ENCODE measurements around the gene BICRA. TPM values are rescaled to one million over a fixed set of nuclear protein-coding genes. Genes with fewer than 3 reads are reported as not detected.

The BICRA gene
- polyA plus RNA-seq, 1 of the 3 experiments (the other 2 are of a cell fraction) = 1.4 TPM

DNA sequence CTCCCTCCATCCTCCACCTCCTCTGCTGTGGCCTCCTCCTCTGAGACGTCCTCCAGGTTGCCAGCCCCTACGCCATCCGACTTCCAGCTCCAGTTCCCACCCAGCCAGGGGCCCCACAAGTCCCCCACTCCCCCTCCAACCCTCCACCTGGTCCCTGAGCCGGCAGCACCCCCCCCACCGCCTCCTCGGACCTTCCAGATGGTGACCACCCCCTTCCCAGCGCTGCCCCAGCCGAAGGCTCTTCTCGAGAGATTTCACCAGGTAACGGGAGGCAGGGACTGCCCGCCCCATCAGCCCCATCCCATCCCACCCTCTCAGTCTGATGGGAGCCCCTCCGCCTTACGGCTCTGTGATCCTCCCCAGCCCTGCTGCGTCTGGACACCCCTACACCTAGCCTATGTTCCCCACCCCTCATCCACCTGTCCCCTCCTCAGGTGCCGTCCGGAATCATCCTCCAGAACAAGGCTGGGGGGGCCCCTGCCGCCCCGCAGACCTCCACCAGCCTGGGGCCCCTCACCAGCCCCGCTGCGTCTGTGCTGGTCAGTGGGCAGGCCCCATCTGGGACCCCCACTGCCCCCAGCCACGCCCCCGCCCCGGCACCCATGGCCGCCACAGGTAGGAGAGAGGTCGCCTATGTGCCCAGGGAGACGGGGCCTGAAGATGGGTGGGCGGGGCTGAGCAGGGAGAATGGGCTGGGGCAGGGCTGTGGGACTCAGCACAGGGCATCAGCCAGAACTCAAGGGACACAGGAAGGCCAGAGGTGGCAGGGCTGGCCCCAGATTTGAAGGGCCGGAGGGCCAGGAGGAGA is 85.7 kb downstream of the BICRA start:
- Histone ChIP-seq H2AFZ (ENCODE audit: low read depth) (no peak overlapping the region), H3K79me2 (ENCODE audit: insufficient read depth) (peaks cover 3% of the 10 kb centered on the region; the same call in 1 of the 2 replicates), H3K4me2 (no peak overlapping the region), H3F3A (replicated peaks; ENCODE audit: insufficient read depth) (no peaks in the 10 kb centered on the region), H3K36me3 (replicated peaks in 1 of 2; ENCODE audit: control insufficient read depth in 1 of 2, insufficient read depth in 2 of 2, low read length in 1 of 2) (peaks cover 9 to 11% of the 10 kb centered on the region in 2 experiments), H3K9ac (no peak overlapping the region), H3K9me3 (no peaks in the 10 kb centered on the region), H3K4me3 (ENCODE audit: low read depth in 2 of 2, low read length in 1 of 2) (no peak overlapping the region), H3K27me3 (ENCODE audit: insufficient read depth) (no peaks in the 10 kb centered on the region), H3K4me1 (ENCODE audit: control insufficient read depth in 1 of 2, insufficient read depth in 2 of 2, low read depth in 1 of 2, low read length in 1 of 2) (no peaks in the 10 kb centered on the region; a peak in 1 of 4 replicates), H3K9me2 (no peaks in the 10 kb centered on the region), H3K27ac (ENCODE audit: low read depth in 2 of 2, low read length in 1 of 2) (no peak overlapping the region), H4K20me1 (ENCODE audit: insufficient read depth) (0 out of 2 replicates have a peak, but pooled peaks cover 9% of the 10 kb centered on the region)
- POLR2A ChIA-PET = no interaction called here
- WGBS (ENCODE audit: low lambda C conversion rate) = 91% methylated on average over 28 of the region's 28 CpGs
- DNase-seq = peak; percentile 26
- TF ChIP-seq ELF1 (IDR thresholded peaks at IDR 0.05) = no peak
- no peak for TF ChIP-seq RAD21 (IDR thresholded peaks at IDR 0.05; ENCODE audit: low read length)
- TF ChIP-seq GABPA (IDR thresholded peaks at IDR 0.05; ENCODE audit: low read depth) = no peak
- TF ChIP-seq NFIC (IDR thresholded peaks at IDR 0.05; ENCODE audit: borderline replicate concordance) = no peak
- no peak for TF ChIP-seq MXI1 (IDR thresholded peaks at IDR 0.05; ENCODE audit: low read depth, low read length)
- TF ChIP-seq, protein P1, sequence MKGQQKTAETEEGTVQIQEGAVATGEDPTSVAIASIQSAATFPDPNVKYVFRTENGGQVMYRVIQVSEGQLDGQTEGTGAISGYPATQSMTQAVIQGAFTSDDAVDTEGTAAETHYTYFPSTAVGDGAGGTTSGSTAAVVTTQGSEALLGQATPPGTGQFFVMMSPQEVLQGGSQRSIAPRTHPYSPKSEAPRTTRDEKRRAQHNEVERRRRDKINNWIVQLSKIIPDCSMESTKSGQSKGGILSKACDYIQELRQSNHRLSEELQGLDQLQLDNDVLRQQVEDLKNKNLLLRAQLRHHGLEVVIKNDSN (IDR thresholded peaks at IDR 0.05; ENCODE audit: borderline replicate concordance, low read depth) = no peak
- no peak for TF ChIP-seq POLR2AphosphoS5 (IDR thresholded peaks at IDR 0.05; ENCODE audit: low read depth, low read length)
- TF ChIP-seq FOXM1 (IDR thresholded peaks at IDR 0.05; ENCODE audit: low read depth) = no peak
- TF ChIP-seq ZBTB33 (IDR thresholded peaks at IDR 0.05; ENCODE audit: borderline replicate concordance, low read depth) = no peak
- TF ChIP-seq, protein P2, sequence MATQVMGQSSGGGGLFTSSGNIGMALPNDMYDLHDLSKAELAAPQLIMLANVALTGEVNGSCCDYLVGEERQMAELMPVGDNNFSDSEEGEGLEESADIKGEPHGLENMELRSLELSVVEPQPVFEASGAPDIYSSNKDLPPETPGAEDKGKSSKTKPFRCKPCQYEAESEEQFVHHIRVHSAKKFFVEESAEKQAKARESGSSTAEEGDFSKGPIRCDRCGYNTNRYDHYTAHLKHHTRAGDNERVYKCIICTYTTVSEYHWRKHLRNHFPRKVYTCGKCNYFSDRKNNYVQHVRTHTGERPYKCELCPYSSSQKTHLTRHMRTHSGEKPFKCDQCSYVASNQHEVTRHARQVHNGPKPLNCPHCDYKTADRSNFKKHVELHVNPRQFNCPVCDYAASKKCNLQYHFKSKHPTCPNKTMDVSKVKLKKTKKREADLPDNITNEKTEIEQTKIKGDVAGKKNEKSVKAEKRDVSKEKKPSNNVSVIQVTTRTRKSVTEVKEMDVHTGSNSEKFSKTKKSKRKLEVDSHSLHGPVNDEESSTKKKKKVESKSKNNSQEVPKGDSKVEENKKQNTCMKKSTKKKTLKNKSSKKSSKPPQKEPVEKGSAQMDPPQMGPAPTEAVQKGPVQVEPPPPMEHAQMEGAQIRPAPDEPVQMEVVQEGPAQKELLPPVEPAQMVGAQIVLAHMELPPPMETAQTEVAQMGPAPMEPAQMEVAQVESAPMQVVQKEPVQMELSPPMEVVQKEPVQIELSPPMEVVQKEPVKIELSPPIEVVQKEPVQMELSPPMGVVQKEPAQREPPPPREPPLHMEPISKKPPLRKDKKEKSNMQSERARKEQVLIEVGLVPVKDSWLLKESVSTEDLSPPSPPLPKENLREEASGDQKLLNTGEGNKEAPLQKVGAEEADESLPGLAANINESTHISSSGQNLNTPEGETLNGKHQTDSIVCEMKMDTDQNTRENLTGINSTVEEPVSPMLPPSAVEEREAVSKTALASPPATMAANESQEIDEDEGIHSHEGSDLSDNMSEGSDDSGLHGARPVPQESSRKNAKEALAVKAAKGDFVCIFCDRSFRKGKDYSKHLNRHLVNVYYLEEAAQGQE (IDR thresholded peaks at IDR 0.05; ENCODE audit: low read depth, low read length) = no peak
- CTCF ChIA-PET = interaction anchor here (1.1 to 5.8 kb wide), 4 partner anchors 13 to 258 kb away, joined by 6 to 95 read pairs (median 14); partner anchors contain the start of gene EHD2

Measured in SK-N-SH (cell line).